HEK293T (cell line): Measurements from ENCODE around the gene SERHL2.
"Not testable (repeated sequence)": the region's sequence is repeated elsewhere in the genome, so short reads cannot be mapped to it uniquely, and the experiment has no call there.

Experiments used
- CTCF ChIA-PET: fragments of 350-600 bp; formaldehyde crosslinking; extraction: SDS; loops from one replicate; lab custom pipeline; 2021; ENCODE audit warnings: antibody characterized with exemption, inconsistent platforms; lab: Yijun Ruan, JAX
- POLR2A ChIA-PET: fragments of 350-600 bp; formaldehyde crosslinking; extraction: SDS; loops from one replicate; lab custom pipeline; 2020; ENCODE audit warnings: antibody characterized with exemption, inconsistent platforms; lab: Yijun Ruan, JAX
- DNase-seq: peaks from one replicate; pipeline ENCODE4 v3.0.0; 2012; ENCODE audit warnings: mixed read lengths; ENCODE audit errors: extremely low spot score
- ARNT ChIP-seq: fragments of 450-650 bp; IDR thresholded peaks from 2 replicates; pipeline ENCODE4 v1.6.1; 2017; ENCODE audit warnings: mild to moderate bottlenecking
- BHLHE40 ChIP-seq: fragments of 450-650 bp; IDR thresholded peaks from 2 replicates; pipeline ENCODE4 v1.6.1; 2016; ENCODE audit warnings: mild to moderate bottlenecking, moderate library complexity, borderline replicate concordance
- CTBP1 ChIP-seq: fragments of 450-650 bp; IDR thresholded peaks from 2 replicates; pipeline ENCODE4 v1.6.1; 2016; ENCODE audit warnings: borderline replicate concordance
- ELF4 ChIP-seq: fragments of 450-650 bp; IDR thresholded peaks from 2 replicates; pipeline ENCODE4 v1.6.1; 2017; ENCODE audit warnings: antibody characterized with exemption
- FOXA1 ChIP-seq: fragments of 450-650 bp; IDR thresholded peaks from 2 replicates; pipeline ENCODE4 v1.6.1; 2016; ENCODE audit warnings: mild to moderate bottlenecking
- FOXK2 ChIP-seq: fragments of 450-650 bp; IDR thresholded peaks from 2 replicates; pipeline ENCODE4 v1.6.1; 2016; ENCODE audit warnings: mild to moderate bottlenecking
- FOXM1 ChIP-seq: fragments of 450-650 bp; IDR thresholded peaks from 2 replicates; pipeline ENCODE4 v1.6.1; 2017; ENCODE audit warnings: mild to moderate bottlenecking, borderline replicate concordance
- HDGF ChIP-seq: fragments of 450-650 bp; IDR thresholded peaks from 2 replicates; pipeline ENCODE4 v1.6.1; 2017; ENCODE audit warnings: antibody characterized with exemption, borderline replicate concordance
- L3MBTL2 ChIP-seq: fragments of 450-650 bp; conservative IDR thresholded peaks from 2 replicates; pipeline ENCODE4 v1.6.1; 2016; ENCODE audit warnings: mild to moderate bottlenecking
- LEF1 ChIP-seq: fragments of 450-650 bp; IDR thresholded peaks from 2 replicates; pipeline ENCODE4 v1.6.1; 2017; ENCODE audit warnings: mild to moderate bottlenecking, borderline replicate concordance
- NFRKB ChIP-seq: fragments of 450-650 bp; IDR thresholded peaks from 2 replicates; pipeline ENCODE4 v1.6.1; 2016; ENCODE audit warnings: mild to moderate bottlenecking, moderate library complexity
- PKNOX1 ChIP-seq: fragments of 450-650 bp; IDR thresholded peaks from 2 replicates; pipeline ENCODE4 v1.6.1; 2016
- SP1 ChIP-seq: fragments of 450-650 bp; IDR thresholded peaks from 2 replicates; pipeline ENCODE4 v1.6.1; 2017
- SUZ12 ChIP-seq: fragments of 450-650 bp; IDR thresholded peaks from 2 replicates; pipeline ENCODE4 v1.6.1; 2016; ENCODE audit warnings: mild to moderate bottlenecking
- TARDBP ChIP-seq: fragments of 450-650 bp; IDR thresholded peaks from 2 replicates; pipeline ENCODE4 v1.6.1; 2016
- ZNF384 ChIP-seq: fragments of 450-650 bp; IDR thresholded peaks from 2 replicates; pipeline ENCODE4 v1.6.1; 2016

The SERHL2 gene

DNA sequence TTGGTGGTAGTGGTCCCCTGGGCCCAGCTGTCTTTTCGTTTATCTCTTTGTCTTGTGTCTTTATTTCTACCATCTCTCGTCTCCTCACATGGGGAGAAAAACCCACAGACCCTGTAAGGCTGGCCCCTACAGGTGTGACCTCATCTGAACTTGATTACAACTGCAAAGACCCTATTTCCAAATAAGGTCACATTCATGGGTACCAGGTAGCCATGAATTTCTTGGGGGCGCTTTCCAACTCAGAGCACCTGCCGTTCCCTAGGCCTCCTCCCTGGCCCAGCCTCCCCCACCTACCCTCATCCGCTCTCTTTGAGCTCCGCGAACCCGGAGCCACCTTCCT, 20.1 kb upstream of the SERHL2 start:
- CTCF ChIA-PET = interaction anchor here (1.1 kb wide), 1 partner anchor 27 kb away, joined by 3 read pairs; no protein-coding TSS in a partner anchor
- POLR2A ChIA-PET = no interaction called here
- DNase-seq = no peak
- TF ChIP-seq HDGF = no peak
- no peak for TF ChIP-seq FOXM1
- no peak for TF ChIP-seq TARDBP
- no peak for TF ChIP-seq PKNOX1
- TF ChIP-seq FOXA1 = no peak
- TF ChIP-seq CTBP1 = no peak
- no peak for TF ChIP-seq L3MBTL2

DNA sequence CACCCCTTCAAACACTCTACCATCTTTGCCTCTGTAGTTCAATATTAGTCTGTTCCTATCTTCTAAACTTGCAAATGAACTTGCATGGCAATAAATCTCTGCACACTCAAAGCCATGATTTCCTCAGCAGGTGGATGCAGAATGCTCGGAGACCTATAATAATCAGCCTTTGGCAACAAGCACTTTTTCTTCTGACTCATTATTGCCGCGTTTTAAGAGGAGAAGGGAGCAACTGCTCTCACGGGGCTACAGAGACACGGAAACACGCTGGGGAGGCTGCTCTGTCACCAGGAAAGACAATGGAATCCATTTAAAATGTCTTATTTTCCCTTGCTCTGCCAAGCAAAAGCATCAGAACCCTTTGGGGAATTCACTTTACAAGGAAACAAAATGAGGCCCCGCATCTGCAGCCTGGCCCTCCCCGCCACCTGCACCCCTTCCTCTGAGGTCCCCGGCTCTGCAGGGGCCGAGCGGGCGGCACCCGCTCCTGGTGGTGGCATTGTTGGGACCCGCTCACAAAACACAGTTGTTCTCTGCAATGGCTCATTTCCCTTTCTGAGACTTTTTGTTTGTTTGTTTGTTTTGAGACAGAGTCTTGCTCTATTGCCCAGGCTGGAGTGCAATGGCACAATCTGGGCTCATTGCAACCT, 18.5 kb upstream of the SERHL2 start:
- DNase-seq, CTCF ChIA-PET, POLR2A ChIA-PET: not testable (repeated sequence)

- TF ChIP-seq FOXM1 (no peak), HDGF (no peak), BHLHE40 (no peak), CTBP1 (no peak), FOXA1 (no peak), ELF4 (no peak), L3MBTL2 (no peak), SP1 (no peak), PKNOX1 (no peak), LEF1 (no peak), ARNT (no peak), ZNF384 (no peak), TARDBP (no peak), SUZ12 (no peak), FOXK2 (no peak), NFRKB (no peak)
- CTCF ChIA-PET = no interaction called here
- no peak for DNase-seq
- POLR2A ChIA-PET = no interaction called here
Measured at GRCh38 chr22:42536166-42536565, 17.6 kb upstream of the SERHL2 start.

DNA sequence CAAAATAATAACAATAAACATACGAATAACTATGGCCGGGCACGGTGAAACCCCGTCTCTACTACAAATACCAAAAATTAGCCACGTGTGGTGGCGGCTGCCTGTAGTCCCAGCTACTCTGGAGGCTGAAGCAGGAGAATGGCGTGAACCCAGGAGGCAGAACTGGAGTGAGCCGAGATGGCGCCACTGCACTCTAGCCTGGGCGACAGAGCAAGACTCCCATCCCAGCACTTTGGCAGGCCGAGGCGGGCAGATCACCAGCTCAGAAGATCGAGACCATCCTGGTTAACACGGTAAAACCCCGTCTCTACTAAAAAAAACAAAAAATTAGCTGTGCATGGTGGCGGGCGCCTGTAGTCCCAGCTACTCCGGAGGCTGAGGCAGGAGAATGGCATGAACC, 17.1 kb upstream of the SERHL2 start:
- CTCF ChIA-PET, DNase-seq: not testable (repeated sequence)
- POLR2A ChIA-PET = interaction anchor here (1.0 kb wide), 1 partner anchor 26 kb away, joined by 3 read pairs; no protein-coding TSS in a partner anchor

DNA sequence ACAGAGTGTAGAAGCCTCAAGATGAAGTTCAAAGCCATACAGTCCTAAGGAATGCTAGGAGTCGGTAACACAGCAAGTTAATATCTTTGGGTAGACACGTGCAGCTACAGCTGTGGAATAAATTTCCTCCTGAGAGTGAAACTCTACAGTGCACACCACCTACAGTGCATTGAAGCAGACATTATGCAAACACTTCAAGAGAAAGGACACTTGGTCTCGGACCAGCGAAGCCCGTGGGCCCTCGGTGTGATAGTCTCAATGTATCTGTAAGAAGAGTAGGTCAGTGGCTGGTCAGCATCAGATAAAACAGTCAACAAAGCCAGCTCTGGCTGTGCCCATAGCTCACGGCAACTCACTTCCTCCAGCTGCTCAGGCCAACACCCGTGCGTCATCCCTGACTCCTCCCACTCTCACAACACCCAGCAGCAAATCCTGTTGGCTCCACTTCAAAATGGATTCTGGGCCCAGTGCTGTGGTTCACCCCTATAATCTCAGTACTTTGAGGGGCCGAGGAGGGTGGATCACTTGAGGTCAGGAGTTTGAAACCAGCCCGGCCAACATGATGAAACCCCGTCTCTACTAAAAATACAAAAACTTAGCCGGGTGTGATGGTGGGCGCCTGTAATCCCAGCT, 16.4 kb upstream of the SERHL2 start:
- DNase-seq, CTCF ChIA-PET: not testable (repeated sequence)
- POLR2A ChIA-PET = interaction anchor here (1.0 kb wide), 1 partner anchor 26 kb away, joined by 3 read pairs; no protein-coding TSS in a partner anchor

- DNase-seq, CTCF ChIA-PET, POLR2A ChIA-PET: not testable (repeated sequence)
Measured at GRCh38 chr22:42539236-42539771, 14.5 kb upstream of the SERHL2 start.

DNA sequence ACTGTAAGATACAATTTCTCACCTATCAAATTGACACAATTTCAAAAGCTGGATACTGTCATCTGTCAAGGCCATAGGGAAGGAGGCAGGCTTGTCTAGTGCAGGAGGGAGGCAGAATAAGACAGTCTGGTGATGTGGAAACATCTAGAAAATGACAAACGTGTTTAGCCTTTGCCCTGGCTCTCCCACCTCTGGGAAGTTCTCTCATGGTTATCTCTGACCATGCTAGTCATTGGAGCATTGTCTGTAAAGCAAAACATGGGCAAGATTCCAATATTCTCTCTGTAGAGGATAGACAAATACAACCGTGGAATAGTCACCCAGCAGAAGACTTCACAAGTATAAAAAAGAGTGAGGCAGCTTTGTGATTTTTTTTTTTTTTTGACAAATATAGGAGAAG, 9.1 kb upstream of the SERHL2 start:
- POLR2A ChIA-PET = no interaction called here
- CTCF ChIA-PET = no interaction called here
- TF ChIP-seq BHLHE40 = no peak
- no peak for TF ChIP-seq PKNOX1
- DNase-seq = no peak

DNA sequence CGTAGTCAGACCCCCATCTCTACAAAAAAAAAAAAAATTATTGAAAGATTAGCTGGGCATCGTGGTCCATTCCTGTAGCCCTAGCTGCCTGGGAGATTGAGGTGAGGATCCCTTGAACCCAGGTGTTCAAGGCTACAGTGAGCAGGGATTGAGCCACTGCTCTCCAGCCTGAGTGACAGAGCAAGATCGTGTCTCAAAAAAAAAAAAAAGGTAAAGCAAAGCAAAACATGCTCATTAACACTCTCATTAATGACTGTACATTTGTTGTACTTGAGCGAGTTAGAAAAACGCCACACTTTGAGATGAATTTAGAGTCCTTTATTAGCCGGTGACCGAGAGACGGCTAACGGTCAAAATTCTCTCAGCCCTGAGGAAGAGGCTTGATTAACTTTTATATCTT, 6.2 kb upstream of the SERHL2 start:
- POLR2A ChIA-PET = interaction anchor here (1.5 kb wide), 1 partner anchor 67 kb away, joined by 3 read pairs; the partner anchor contains the start of gene POLDIP3

GRCh38 chr22:42548126-42548525, 5.6 kb upstream of the SERHL2 start:
- CTCF ChIA-PET, DNase-seq: not testable (repeated sequence)
- POLR2A ChIA-PET = interaction anchor here (1.5 kb wide), 1 partner anchor 67 kb away, joined by 3 read pairs; the partner anchor contains the start of gene POLDIP3

More for the DNA sequence above, 6.2 kb upstream of the SERHL2 start:
- TF ChIP-seq CTBP1 = no peak
- no peak; the same call in 1 of the 2 replicates for TF ChIP-seq PKNOX1
- TF ChIP-seq FOXA1 = no peak
- TF ChIP-seq BHLHE40 = no peak
- TF ChIP-seq SUZ12 = no peak
- no peak for TF ChIP-seq NFRKB
- no peak for TF ChIP-seq FOXM1
- no peak for TF ChIP-seq TARDBP
- TF ChIP-seq SP1 = no peak
- no peak for TF ChIP-seq ZNF384
- TF ChIP-seq ELF4 = no peak
- no peak for TF ChIP-seq L3MBTL2
- TF ChIP-seq ARNT = no peak
- no peak for TF ChIP-seq FOXK2
- TF ChIP-seq HDGF = no peak
- no peak for TF ChIP-seq LEF1
- CTCF ChIA-PET = no interaction called here
- no peak for DNase-seq
